HepG2 (cell line): ENCODE data around the gene CMTM8.

Source experiments
- ATF6 ChIP-seq: sonication (generic); formaldehyde crosslinking; conservative IDR thresholded peaks from 2 replicates; pipeline ENCODE4 v1.4.0; 2020; ENCODE audit warnings: missing genetic modification reagents
- CTCF ChIP-seq: sonication (generic); formaldehyde crosslinking; IDR thresholded peaks from 2 replicates; pipeline ENCODE4 v1.5.0; 2020; ENCODE audit warnings: mild to moderate bottlenecking, missing genetic modification reagents, moderate library complexity
- FOXA1 ChIP-seq, 2 experiments: fragments of 450-650 bp in 1 of 2; sonication (generic) in 1 of 2; formaldehyde crosslinking in 1 of 2; IDR thresholded peaks; 2 replicates each; pipeline versions ENCODE4 v1.4.0 to v1.6.1; 2016 to 2020; ENCODE audit warnings: missing genetic modification reagents in 1 of 2
- LRRFIP1 ChIP-seq: sonication (generic); formaldehyde crosslinking; conservative IDR thresholded peaks from 2 replicates; pipeline ENCODE4 v1.4.0; 2020; ENCODE audit warnings: missing genetic modification reagents
- POLR2A ChIP-seq, 2 experiments: IDR thresholded peaks; 2 replicates each; pipeline ENCODE4 v1.6.1; 2011; ENCODE audit warnings: low read depth in 2 of 2, low read length in 2 of 2, mild to moderate bottlenecking in 1 of 2, moderate library complexity in 1 of 2; ENCODE audit not compliant: insufficient read depth in 1 of 2
- RARG ChIP-seq: sonication (generic); formaldehyde crosslinking; IDR thresholded peaks from 2 replicates; pipeline ENCODE4 v1.4.0; 2020; ENCODE audit warnings: low read depth, mild to moderate bottlenecking, missing genetic modification reagents
- SUZ12 ChIP-seq: fragments of 150-350 bp; IDR thresholded peaks from 2 replicates; pipeline ENCODE4 v1.6.1; 2014; ENCODE audit warnings: low read depth, low read length
- YY1 ChIP-seq: IDR thresholded peaks from 2 replicates; pipeline ENCODE4 v1.6.1; 2011; ENCODE audit warnings: low read length, low read depth, moderate library complexity, mild to moderate bottlenecking; ENCODE audit not compliant: insufficient read depth, insufficient replicate concordance
- ZBED4 ChIP-seq: sonication (generic); formaldehyde crosslinking; IDR thresholded peaks from 2 replicates; pipeline ENCODE4 v1.4.0; 2020; ENCODE audit warnings: missing genetic modification reagents, borderline replicate concordance
- ZBTB2 ChIP-seq: sonication (generic); formaldehyde crosslinking; IDR thresholded peaks from 2 replicates; pipeline ENCODE4 v1.8.0; 2022; ENCODE audit warnings: low read depth, missing genetic modification reagents
- ZKSCAN8 ChIP-seq: IDR thresholded peaks from 2 replicates; pipeline ENCODE4 v1.6.1; 2016; ENCODE audit warnings: borderline replicate concordance, missing genetic modification reagents, missing compliant biosample characterization
- ZNF232 ChIP-seq: sonication (generic); formaldehyde crosslinking; IDR thresholded peaks from 2 replicates; pipeline ENCODE4 v1.4.0; 2020; ENCODE audit warnings: missing genetic modification reagents, borderline replicate concordance
- ZNF710 ChIP-seq: sonication (generic); formaldehyde crosslinking; IDR thresholded peaks from 2 replicates; pipeline ENCODE4 v1.5.0; 2020; ENCODE audit warnings: mild to moderate bottlenecking, missing genetic modification reagents, borderline replicate concordance
- ZNF747 ChIP-seq: sonication (generic); formaldehyde crosslinking; IDR thresholded peaks from 2 replicates; pipeline ENCODE4 v1.8.1; 2023; ENCODE audit warnings: missing genetic modification reagents, mild to moderate bottlenecking, borderline replicate concordance

GRCh38 chr3:32312251-32312650 lies 73.8 kb downstream of the CMTM8 start:
- no peak for TF ChIP-seq ZNF710
- no peak for TF ChIP-seq YY1
- no peak for TF ChIP-seq CTCF (CRISPR knock-in tag)
- TF ChIP-seq FOXA1 (IDR thresholded peaks at IDR 0.05), result no peak
- no peak for TF ChIP-seq FOXA1 (CRISPR knock-in tag; IDR thresholded peaks at IDR 0.05)
- TF ChIP-seq ZBED4 (CRISPR knock-in tag), result no peak
- TF ChIP-seq ZKSCAN8 (CRISPR knock-in tag), result no peak
- no peak for TF ChIP-seq ZNF747 (CRISPR knock-in tag)
- no peak for TF ChIP-seq ZNF232 (CRISPR knock-in tag)
- TF ChIP-seq LRRFIP1, result no peak
- no peak for TF ChIP-seq ATF6 (CRISPR knock-in tag)
- TF ChIP-seq ZBTB2, result no peak
- TF ChIP-seq RARG (CRISPR knock-in tag), result no peak
- no peak for TF ChIP-seq POLR2A (IDR thresholded peaks at IDR 0.05; ENCODE audit: insufficient read depth in 1 of 2, low read depth in 2 of 2, low read length in 2 of 2)
- no peak for TF ChIP-seq SUZ12
